Measurements from ENCODE around the gene EPDR1.

GRCh38 chr7:37924491-37925041 is 4.1 kb downstream of the EPDR1 start:
- no peak for TF ChIP-seq POLR2A (IDR thresholded peaks at IDR 0.05)
- TF ChIP-seq CTCF (IDR thresholded peaks at IDR 0.05), result no peak
